MM.1S (cell line): Measurements from ENCODE around the gene PAGR1.

Experiments
- EZH2 ChIP-seq: fragments of 300-600 bp; sonication (generic); optimal IDR thresholded peaks from 2 replicates; pipeline ENCODE3; 2017; ENCODE audit warnings: low read depth, mild to moderate bottlenecking, antibody characterized with exemption, low read length, mixed read lengths
- EZH2phosphoT487 ChIP-seq: fragments of 300-600 bp; sonication (generic); IDR thresholded peaks from 2 replicates; pipeline ENCODE4 v1.6.1; 2018; ENCODE audit warnings: antibody characterized with exemption, low read length
- TF ChIP-seq, protein P1 (sequence below): fragments of 300-600 bp; sonication (generic); IDR thresholded peaks from 2 replicates; pipeline ENCODE4 v1.5.1; 2016; ENCODE audit warnings: antibody characterized with exemption, low read length, mixed read lengths

DNA sequence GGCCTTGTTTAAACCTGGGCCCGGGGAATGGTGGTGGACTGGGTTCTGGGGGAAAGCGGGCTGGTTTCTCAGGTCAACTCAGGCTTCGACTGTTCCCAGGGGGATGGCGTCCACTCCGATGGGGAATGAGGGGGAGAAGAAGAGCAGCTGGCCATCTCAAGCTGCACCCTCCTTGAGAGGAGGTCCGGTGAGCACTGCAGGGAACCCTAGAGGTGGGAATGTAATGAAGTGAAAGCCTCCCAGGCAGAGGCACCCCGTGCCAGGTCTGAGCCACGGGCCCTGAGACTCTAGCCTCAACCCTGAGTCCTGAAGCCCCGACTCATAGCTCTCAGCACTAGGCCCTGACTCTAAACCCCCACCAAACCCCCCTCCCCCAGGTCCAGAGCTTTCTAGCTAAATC, 48.3 kb downstream of the PAGR1 start:
- TF ChIP-seq, protein P1, sequence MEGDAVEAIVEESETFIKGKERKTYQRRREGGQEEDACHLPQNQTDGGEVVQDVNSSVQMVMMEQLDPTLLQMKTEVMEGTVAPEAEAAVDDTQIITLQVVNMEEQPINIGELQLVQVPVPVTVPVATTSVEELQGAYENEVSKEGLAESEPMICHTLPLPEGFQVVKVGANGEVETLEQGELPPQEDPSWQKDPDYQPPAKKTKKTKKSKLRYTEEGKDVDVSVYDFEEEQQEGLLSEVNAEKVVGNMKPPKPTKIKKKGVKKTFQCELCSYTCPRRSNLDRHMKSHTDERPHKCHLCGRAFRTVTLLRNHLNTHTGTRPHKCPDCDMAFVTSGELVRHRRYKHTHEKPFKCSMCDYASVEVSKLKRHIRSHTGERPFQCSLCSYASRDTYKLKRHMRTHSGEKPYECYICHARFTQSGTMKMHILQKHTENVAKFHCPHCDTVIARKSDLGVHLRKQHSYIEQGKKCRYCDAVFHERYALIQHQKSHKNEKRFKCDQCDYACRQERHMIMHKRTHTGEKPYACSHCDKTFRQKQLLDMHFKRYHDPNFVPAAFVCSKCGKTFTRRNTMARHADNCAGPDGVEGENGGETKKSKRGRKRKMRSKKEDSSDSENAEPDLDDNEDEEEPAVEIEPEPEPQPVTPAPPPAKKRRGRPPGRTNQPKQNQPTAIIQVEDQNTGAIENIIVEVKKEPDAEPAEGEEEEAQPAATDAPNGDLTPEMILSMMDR, result no peak
- TF ChIP-seq EZH2 (no peak), EZH2phosphoT487 (no peak)
